GM08714 (cell line): Measurements from ENCODE around the gene ACTR5.

Experiments
- H3K4me3 ChIP-seq: fragments of 200-500 bp; sonication (Bioruptor generic); 2 replicates; pipeline ENCODE4 v1.5.1; 2014; ENCODE audit warnings: mild to moderate bottlenecking, low read length, inconsistent platforms
- ZNF274 ChIP-seq: IDR thresholded peaks from 2 replicates; pipeline ENCODE4 v1.6.1; 2012; ENCODE audit warnings: mild to moderate bottlenecking, low read depth, low read length

Gene ACTR5

DNA sequence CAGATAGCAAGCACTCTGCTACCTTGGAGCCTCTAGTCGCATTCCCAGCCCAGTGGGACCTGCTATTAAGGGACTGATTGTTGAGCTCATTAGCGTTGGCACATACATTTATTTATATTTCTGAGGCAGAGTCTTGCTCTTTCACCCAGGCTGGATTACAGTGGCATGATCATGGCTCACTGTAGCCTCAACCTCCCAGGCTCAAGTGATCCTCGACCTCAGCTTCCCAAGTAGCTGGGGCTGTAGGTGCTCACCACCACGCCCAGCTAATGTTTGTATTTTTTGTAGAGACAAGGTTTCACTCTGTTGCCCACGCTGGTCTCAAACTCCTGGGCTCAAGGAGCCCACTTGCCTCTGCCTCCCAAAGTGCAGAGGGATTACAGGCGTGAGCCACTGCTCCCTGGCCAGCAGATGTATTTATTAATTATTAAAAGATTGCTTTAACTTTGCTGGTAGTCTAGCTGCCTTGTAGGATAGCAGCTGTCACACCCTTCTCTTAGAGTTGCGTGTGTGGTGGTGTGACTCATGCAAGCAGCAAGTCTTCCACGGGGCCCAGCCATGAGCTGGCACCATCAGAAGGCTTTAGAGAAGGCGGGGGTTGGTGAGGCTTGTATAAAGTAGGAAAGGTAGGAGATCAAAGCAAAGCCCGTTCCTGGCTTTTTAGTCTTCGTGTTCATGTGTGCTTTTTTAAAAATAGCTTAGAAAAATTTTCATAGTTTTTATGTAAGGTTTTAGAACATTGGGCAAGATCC is 16.5 kb downstream of the ACTR5 start:
- TF ChIP-seq ZNF274, result no peak
- H3K4me3 ChIP-seq, result no peak overlapping the region

DNA sequence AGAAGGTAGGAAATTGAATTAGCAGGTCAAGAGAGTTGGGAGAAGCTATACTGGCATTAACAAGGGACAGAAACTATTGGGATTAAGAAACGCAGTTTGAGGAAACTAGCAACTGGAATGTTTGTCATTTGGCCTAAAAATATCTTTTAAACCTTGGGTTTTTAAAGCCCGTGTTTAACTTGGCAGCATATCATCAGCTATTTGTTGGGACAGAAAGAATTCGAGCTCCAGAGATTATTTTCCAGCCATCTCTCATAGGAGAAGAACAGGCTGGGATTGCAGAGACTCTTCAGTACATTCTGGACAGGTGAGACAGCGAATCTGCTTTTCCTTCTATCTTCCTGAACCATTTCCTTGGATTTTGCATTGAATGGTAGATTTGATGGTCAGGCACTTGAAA is 17.8 kb downstream of the ACTR5 start:
- TF ChIP-seq ZNF274, result no peak
- H3K4me3 ChIP-seq, result no peak overlapping the region

GRCh38 chr20:38769376-38770295 is 21.4 kb downstream of the ACTR5 start:
- H3K4me3 ChIP-seq, result no peak overlapping the region
- no peak for TF ChIP-seq ZNF274

DNA sequence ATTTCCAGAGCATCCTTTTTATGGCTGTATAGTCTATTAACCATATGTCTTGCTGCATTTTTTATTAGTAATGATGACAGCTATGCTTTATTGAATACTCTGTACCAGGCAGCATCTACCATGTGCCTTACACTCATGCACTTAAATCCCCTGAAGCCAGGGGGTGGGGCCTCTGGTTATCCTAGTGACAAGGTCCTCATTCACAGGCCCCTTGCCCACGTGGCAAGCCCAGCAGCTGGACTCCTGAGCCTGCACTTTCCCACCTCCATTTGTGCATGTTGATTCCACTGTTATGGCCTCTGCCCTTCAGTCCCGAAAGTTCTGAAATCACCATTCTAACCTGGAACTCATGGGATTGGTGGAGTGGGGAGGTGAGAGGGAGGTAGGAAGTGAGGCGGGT is 22.3 kb downstream of the ACTR5 start:
- H3K4me3 ChIP-seq, result no peak overlapping the region

GRCh38 chr20:38770970-38771369 is 22.7 kb downstream of the ACTR5 start:
- no peak for TF ChIP-seq ZNF274
- H3K4me3 ChIP-seq, result no peak overlapping the region

More for the DNA sequence above, 22.3 kb downstream of the ACTR5 start:
- TF ChIP-seq ZNF274, result no peak

- no peak overlapping the region for H3K4me3 ChIP-seq
- no peak for TF ChIP-seq ZNF274
Observed at GRCh38 chr20:38771621-38772020, 23.4 kb downstream of the ACTR5 start.

GRCh38 chr20:38774167-38774566 is 25.9 kb downstream of the ACTR5 start:
- TF ChIP-seq ZNF274, result no peak
- H3K4me3 ChIP-seq, result no peak overlapping the region

- no peak overlapping the region for H3K4me3 ChIP-seq
- no peak for TF ChIP-seq ZNF274
Observed at GRCh38 chr20:38776363-38776762, 28.1 kb downstream of the ACTR5 start.

- TF ChIP-seq ZNF274, result no peak
- H3K4me3 ChIP-seq, result no peak overlapping the region
Observed at GRCh38 chr20:38779247-38780097, 31.2 kb downstream of the ACTR5 start.

GRCh38 chr20:38782275-38782674 is 34.0 kb downstream of the ACTR5 start:
- TF ChIP-seq ZNF274, result no peak
- H3K4me3 ChIP-seq, result no peak overlapping the region

DNA sequence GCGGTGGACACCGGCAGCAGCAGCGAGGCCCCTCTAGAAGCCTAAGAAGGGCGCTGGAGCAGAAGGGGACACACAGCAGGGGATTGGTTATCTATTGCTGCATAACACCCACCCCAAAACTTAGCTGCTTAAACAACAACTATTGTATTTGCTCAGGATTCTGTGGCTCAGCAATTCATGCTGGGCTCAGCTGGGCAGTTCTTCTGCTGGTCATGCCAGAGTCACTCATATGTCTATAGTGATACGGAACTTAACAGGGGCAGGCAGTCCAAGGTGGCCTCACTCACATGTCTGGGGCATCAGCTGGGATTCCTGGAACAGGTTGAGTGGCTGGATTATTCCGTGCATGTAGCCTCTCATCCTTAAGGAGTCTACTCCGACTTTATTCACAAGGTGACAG is 39.6 kb downstream of the ACTR5 start:
- H3K4me3 ChIP-seq, result no peak overlapping the region
- TF ChIP-seq ZNF274, result no peak

GRCh38 chr20:38789503-38790199 is 41.4 kb downstream of the ACTR5 start:
- no peak overlapping the region for H3K4me3 ChIP-seq
- no peak for TF ChIP-seq ZNF274

DNA sequence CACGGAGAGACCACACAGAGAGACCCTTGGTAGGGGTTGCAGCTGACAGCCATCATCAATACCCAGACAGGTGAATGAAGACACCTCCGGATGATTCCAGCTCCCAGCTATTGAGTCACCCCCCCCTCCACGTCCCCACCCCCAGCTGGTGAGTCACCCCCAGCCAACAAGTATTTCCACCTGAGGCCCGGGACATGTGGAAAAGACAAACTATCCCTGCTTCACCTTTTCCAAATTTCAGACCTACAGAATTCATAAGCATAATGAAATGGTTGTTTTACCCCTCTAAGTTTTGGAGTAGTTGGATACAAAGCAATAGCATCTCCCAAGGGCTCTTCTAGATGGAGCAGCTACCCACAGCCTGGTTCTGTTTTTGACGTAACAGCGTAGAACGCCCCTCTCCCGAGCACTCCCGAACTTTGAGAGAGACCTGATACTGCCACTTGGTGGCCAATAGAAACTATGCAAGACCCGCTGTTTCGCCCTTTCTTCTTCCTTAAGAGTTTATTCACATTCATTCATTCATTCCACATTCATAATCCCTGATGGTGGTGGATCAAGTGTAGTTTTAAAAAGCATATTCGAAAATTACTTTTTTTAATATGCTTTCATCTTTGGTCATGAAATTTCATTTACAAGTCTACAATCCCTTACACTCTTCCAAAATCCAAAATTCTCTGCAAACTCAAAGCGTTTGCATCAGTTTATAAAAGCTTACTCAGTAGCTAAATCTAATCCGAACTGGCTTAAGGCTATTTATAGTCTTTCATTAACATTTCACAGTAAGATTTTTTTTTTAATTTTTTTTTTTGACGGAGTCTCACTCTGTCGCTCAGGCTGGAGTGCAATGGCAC is 42.2 kb downstream of the ACTR5 start:
- H3K4me3 ChIP-seq, result no peak overlapping the region
- TF ChIP-seq ZNF274, result no peak
